GM12873 (cell line): ENCODE results near the gene GLO1.

Source experiments
- CTCF ChIP-seq: IDR thresholded peaks from 2 replicates; pipeline ENCODE4 v1.5.1; 2012; ENCODE audit warnings: low read depth, mild to moderate bottlenecking, moderate library complexity, low read length, control low read depth; ENCODE audit not compliant: insufficient read depth; ENCODE audit errors: missing control alignments

Gene GLO1

GRCh38 chr6:38632490-38632889 is 70.5 kb downstream of the GLO1 start:
- TF ChIP-seq CTCF = no peak

DNA sequence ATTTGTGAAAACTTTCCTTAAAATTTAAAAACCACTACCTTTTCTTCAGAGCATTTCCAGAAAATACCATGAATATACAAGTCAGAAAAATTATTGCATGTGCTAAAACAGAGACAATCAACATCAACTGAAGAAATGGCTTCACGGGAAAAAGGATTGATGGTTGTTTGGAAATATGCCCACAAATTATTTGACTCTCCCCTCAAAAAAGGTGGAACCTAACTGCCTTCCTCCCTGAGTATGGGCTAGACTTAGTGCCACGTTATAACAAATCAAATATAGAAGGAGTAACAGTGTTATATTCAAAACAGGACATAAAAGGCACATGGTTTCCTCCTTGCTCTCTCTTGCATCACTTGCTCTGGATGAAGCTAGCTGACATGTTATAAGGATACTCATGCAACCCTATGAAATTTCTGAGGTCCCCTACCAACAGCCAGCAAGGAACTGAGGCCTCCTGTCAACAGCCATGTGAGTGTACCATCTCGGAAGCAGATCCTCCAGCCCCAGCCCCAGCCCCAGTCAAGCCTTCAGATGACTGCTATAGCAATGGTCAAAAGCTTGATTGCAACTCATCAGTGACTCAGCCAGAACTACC is 71.7 kb downstream of the GLO1 start:
- no peak for TF ChIP-seq CTCF
